ENCODE data around the gene ASCC1. TPM values are rescaled to one million over a fixed set of nuclear protein-coding genes. Genes with fewer than 3 reads are reported as not detected.

The ASCC1 gene
- total RNA-seq, 1 donor from 2014 or later, result 33.9 TPM

DNA sequence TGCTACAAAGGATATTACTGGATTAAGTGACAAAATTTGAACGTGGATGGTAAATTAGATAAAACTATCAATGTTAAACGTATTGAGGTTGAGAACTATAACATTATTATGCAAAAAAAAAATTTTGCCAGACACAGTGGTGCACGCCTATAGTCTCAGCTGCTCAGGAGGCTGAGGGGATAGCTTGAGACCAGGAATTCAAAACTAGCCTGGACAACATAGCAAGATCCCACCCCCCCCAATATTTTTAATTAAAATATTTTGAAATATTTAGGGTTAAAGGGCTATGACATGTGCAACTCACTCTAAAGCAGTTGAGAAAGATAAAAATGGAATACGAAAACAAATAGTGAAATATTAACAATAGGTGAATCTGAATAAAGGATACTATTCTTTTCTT is 45.3 kb downstream of the ASCC1 start:
- Histone ChIP-seq H3K4me3 (ENCODE audit: insufficient read depth, low read depth, low read length) (no peak overlapping the region), H2AFZ (ENCODE audit: low read depth, low read length) (no peak overlapping the region), H3K36me3 (ENCODE audit: insufficient read depth, low read length) (no peaks in the 10 kb centered on the region), H3K27ac (ENCODE audit: low read depth, low read length) (no peak overlapping the region), H4K20me1 (ENCODE audit: insufficient read depth, low read length) (no peaks in the 10 kb centered on the region), H3K4me2 (ENCODE audit: low read length) (peak overlapping the region; percentile 60), H3K9ac (ENCODE audit: low read length) (no peak overlapping the region), H3K9me3 (ENCODE audit: insufficient read depth, low read depth, low read length) (no peaks in the 10 kb centered on the region), H3K4me1 (ENCODE audit: insufficient read depth, low read length) (peaks cover 29% of the 10 kb centered on the region), H3K27me3 (ENCODE audit: insufficient read depth, low read length) (no peaks in the 10 kb centered on the region), H3K79me2 (ENCODE audit: insufficient read depth, low read length) (no peaks in the 10 kb centered on the region)
- no peaks in the 10 kb centered on the region for H3K9me3 Mint-ChIP-seq (ENCODE audit: unreplicated experiment)
- H3K36me3 Mint-ChIP-seq (ENCODE audit: low read depth, unreplicated experiment), result peaks cover 2% of the 10 kb centered on the region
- peak overlapping the region; percentile 88 for H3K27ac Mint-ChIP-seq (ENCODE audit: unreplicated experiment)
- no peaks in the 10 kb centered on the region for H3K27me3 Mint-ChIP-seq (ENCODE audit: low read depth, unreplicated experiment)
- no peak for TF ChIP-seq EZH2 (IDR thresholded peaks at IDR 0.05; ENCODE audit: insufficient read depth, low read length)
- TF ChIP-seq, protein P1, sequence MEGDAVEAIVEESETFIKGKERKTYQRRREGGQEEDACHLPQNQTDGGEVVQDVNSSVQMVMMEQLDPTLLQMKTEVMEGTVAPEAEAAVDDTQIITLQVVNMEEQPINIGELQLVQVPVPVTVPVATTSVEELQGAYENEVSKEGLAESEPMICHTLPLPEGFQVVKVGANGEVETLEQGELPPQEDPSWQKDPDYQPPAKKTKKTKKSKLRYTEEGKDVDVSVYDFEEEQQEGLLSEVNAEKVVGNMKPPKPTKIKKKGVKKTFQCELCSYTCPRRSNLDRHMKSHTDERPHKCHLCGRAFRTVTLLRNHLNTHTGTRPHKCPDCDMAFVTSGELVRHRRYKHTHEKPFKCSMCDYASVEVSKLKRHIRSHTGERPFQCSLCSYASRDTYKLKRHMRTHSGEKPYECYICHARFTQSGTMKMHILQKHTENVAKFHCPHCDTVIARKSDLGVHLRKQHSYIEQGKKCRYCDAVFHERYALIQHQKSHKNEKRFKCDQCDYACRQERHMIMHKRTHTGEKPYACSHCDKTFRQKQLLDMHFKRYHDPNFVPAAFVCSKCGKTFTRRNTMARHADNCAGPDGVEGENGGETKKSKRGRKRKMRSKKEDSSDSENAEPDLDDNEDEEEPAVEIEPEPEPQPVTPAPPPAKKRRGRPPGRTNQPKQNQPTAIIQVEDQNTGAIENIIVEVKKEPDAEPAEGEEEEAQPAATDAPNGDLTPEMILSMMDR (IDR thresholded peaks at IDR 0.05; ENCODE audit: insufficient read depth, low read depth, low read length), result no peak
- FAIRE-seq, result no peak
- DNase-seq (ENCODE audit: low read depth), result no peak
- no peak overlapping the region for H3K4me3 Mint-ChIP-seq (ENCODE audit: unreplicated experiment)
- H3K4me1 Mint-ChIP-seq (ENCODE audit: low read depth, unreplicated experiment), result peaks cover 15% of the 10 kb centered on the region

DNA sequence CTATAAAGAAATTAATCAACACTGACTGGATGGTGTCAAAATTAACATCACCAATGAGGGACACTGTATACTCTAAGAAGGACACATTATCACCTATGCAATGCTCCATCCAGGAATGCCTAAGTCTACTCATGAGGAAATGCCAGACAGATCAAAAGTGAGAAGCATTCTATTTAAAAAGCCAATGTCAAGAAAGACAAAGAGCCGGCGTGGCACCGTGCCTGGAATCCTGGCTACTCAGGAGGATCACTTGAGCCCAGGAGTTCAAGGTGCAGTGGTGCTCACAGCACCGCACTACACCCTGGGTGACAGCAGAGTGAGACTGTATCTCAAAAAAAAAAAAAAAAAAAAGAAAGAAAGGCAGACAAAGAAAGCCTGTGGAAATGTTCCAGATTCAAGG is 45.8 kb downstream of the ASCC1 start:
- FAIRE-seq (no peak), DNase-seq (ENCODE audit: low read depth) (peak; percentile 59)
- no peak overlapping the region for H3K4me3 Mint-ChIP-seq (ENCODE audit: unreplicated experiment)
- TF ChIP-seq, protein P1 (IDR thresholded peaks at IDR 0.05; ENCODE audit: insufficient read depth, low read depth, low read length), result no peak
- no peak for TF ChIP-seq EZH2 (IDR thresholded peaks at IDR 0.05; ENCODE audit: insufficient read depth, low read length)
- Histone ChIP-seq H3K4me1 (ENCODE audit: insufficient read depth, low read length) (peaks cover 25% of the 10 kb centered on the region), H3K36me3 (ENCODE audit: insufficient read depth, low read length) (no peaks in the 10 kb centered on the region), H3K27ac (ENCODE audit: low read depth, low read length) (no peak overlapping the region), H3K79me2 (ENCODE audit: insufficient read depth, low read length) (no peaks in the 10 kb centered on the region), H3K4me3 (ENCODE audit: insufficient read depth, low read depth, low read length) (no peak overlapping the region), H2AFZ (ENCODE audit: low read depth, low read length) (no peak overlapping the region), H3K9ac (ENCODE audit: low read length) (no peak overlapping the region), H4K20me1 (ENCODE audit: insufficient read depth, low read length) (no peaks in the 10 kb centered on the region), H3K4me2 (ENCODE audit: low read length) (peak overlapping the region; percentile 60), H3K27me3 (ENCODE audit: insufficient read depth, low read length) (no peaks in the 10 kb centered on the region), H3K9me3 (ENCODE audit: insufficient read depth, low read depth, low read length) (no peaks in the 10 kb centered on the region)
- peaks cover 2% of the 10 kb centered on the region for H3K36me3 Mint-ChIP-seq (ENCODE audit: low read depth, unreplicated experiment)
- H3K27ac Mint-ChIP-seq (ENCODE audit: unreplicated experiment), result peak overlapping the region; percentile 88
- no peaks in the 10 kb centered on the region for H3K27me3 Mint-ChIP-seq (ENCODE audit: low read depth, unreplicated experiment)
- H3K4me1 Mint-ChIP-seq (ENCODE audit: low read depth, unreplicated experiment), result peaks cover 15% of the 10 kb centered on the region
- H3K9me3 Mint-ChIP-seq (ENCODE audit: unreplicated experiment), result no peaks in the 10 kb centered on the region

DNA sequence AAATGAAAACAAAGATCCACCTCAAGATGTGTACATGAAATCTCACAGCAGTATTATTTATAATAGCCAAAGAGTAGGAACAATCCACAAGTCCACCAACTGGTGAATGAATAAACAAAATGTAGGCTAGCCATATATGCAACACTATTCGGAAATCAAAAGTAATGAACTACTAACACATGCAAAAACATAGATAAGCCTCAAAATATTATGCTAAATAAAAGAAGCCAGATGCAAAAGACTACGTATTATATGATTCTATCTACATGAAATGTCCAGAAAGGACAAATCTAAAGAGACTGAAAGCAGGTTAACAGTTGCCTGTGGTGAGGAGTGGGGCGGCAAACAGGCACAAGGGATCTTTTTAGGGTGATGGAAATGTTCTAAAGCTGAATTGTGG is 49.0 kb downstream of the ASCC1 start:
- H3K79me2 ChIP-seq (ENCODE audit: insufficient read depth, low read length), result no peaks in the 10 kb centered on the region
- H3K4me3 ChIP-seq (ENCODE audit: insufficient read depth, low read depth, low read length), result no peak overlapping the region
- no peaks in the 10 kb centered on the region for H3K9me3 ChIP-seq (ENCODE audit: insufficient read depth, low read depth, low read length)
- H3K36me3 Mint-ChIP-seq (ENCODE audit: low read depth, unreplicated experiment), result peaks cover 2% of the 10 kb centered on the region
- FAIRE-seq, result no peak
- no peaks in the 10 kb centered on the region for H4K20me1 ChIP-seq (ENCODE audit: insufficient read depth, low read length)
- H3K4me1 Mint-ChIP-seq (ENCODE audit: low read depth, unreplicated experiment), result peaks cover 9% of the 10 kb centered on the region
- no peak overlapping the region for H2AFZ ChIP-seq (ENCODE audit: low read depth, low read length)
- no peak overlapping the region for H3K9ac ChIP-seq (ENCODE audit: low read length)
- no peak overlapping the region for H3K4me3 Mint-ChIP-seq (ENCODE audit: unreplicated experiment)
- no peak overlapping the region for H3K4me2 ChIP-seq (ENCODE audit: low read length)
- no peak for DNase-seq (ENCODE audit: low read depth)
- no peak overlapping the region for H3K27ac ChIP-seq (ENCODE audit: low read depth, low read length)
- TF ChIP-seq, protein P1 (IDR thresholded peaks at IDR 0.05; ENCODE audit: insufficient read depth, low read depth, low read length), result no peak
- no peak for TF ChIP-seq EZH2 (IDR thresholded peaks at IDR 0.05; ENCODE audit: insufficient read depth, low read length)
- H3K27ac Mint-ChIP-seq (ENCODE audit: unreplicated experiment), result no peak overlapping the region
- no peaks in the 10 kb centered on the region for H3K9me3 Mint-ChIP-seq (ENCODE audit: unreplicated experiment)
- H3K4me1 ChIP-seq (ENCODE audit: insufficient read depth, low read length), result peaks cover 16% of the 10 kb centered on the region
- no peaks in the 10 kb centered on the region for H3K27me3 ChIP-seq (ENCODE audit: insufficient read depth, low read length)
- H3K27me3 Mint-ChIP-seq (ENCODE audit: low read depth, unreplicated experiment), result no peaks in the 10 kb centered on the region
- no peaks in the 10 kb centered on the region for H3K36me3 ChIP-seq (ENCODE audit: insufficient read depth, low read length)
